B cell (primary cell): Measurements from ENCODE around the gene IBA57. TPM values are rescaled to one million over a fixed set of nuclear protein-coding genes. Genes with fewer than 3 reads are reported as not detected.

ENCODE experiments used
- ATAC-seq: fragments of 200-7000 bp; cut with Tn5 transposase; one replicate; pipeline ENCODE4 v1.10.0; 2021; ENCODE audit warnings: low read depth, mild to moderate bottlenecking, moderate number of reproducible peaks, moderate library complexity
- CTCF ChIA-PET: fragments of 350-600 bp; sonication (Branson Sonifier 250); formaldehyde crosslinking; loops from one replicate; lab custom pipeline; 2021; ENCODE audit warnings: antibody characterized with exemption, inconsistent platforms; lab: Charles Lee
- POLR2A ChIA-PET: fragments of 350-600 bp; sonication (Branson Sonifier 250); formaldehyde crosslinking; loops from one replicate; lab custom pipeline; 2021; ENCODE audit warnings: antibody characterized with exemption; lab: Charles Lee
- DNase-seq: peaks from one replicate; pipeline ENCODE4 v3.0.0; 2013
- H2AFZ ChIP-seq: 2 replicates; pipeline ENCODE4 v1.6.1; 2012; ENCODE audit warnings: mild to moderate bottlenecking, low read depth, low read length; ENCODE audit not compliant: insufficient read depth, poor library complexity, severe bottlenecking
- H3K27ac ChIP-seq, 2 donors: 1 replicate in 1 of 2; 2 replicates in 1 of 2; pipeline ENCODE4 v1.5.1; 2012 to 2013; ENCODE audit warnings: low read length in 2 of 2, mild to moderate bottlenecking in 2 of 2, moderate library complexity in 1 of 2
- H3K27me3 ChIP-seq, 4 experiments: fragments of 200-600 bp in 1 of 4; sonication (generic) in 1 of 4; replicated peaks in 1 of 4; 1 replicate in 2 of 4; 2 replicates in 2 of 4; pipeline versions ENCODE4 v1.6.1 to v1.7.0; 2013 to 2016; ENCODE audit warnings: low read length in 3 of 4, mild to moderate bottlenecking in 2 of 4, mixed read lengths in 1 of 4, moderate library complexity in 1 of 4; ENCODE audit not compliant: insufficient read depth in 4 of 4, control insufficient read depth in 3 of 4; ENCODE audit errors: control extremely low read depth in 1 of 4
- H3K36me3 ChIP-seq, 2 experiments: replicated peaks in 1 of 2; 1 replicate in 1 of 2; 2 replicates in 1 of 2; pipeline versions ENCODE4 v1.6.1 to v1.7.1; 2013; ENCODE audit warnings: low read length in 1 of 2; ENCODE audit not compliant: insufficient read depth in 2 of 2, control insufficient read depth in 1 of 2; ENCODE audit errors: control extremely low read depth in 1 of 2, extremely low read depth in 1 of 2
- H3K4me1 ChIP-seq, 2 donors: fragments of 200-600 bp in 1 of 2; sonication (generic) in 1 of 2; 1 replicate in 1 of 2; 2 replicates in 1 of 2; pipeline versions ENCODE4 v1.5.1 to v1.6.1; 2013 to 2017; ENCODE audit warnings: low read length in 2 of 2; ENCODE audit not compliant: control insufficient read depth in 2 of 2, insufficient read depth in 2 of 2
- H3K4me2 ChIP-seq: replicated peaks from 2 replicates; pipeline ENCODE3; 2012; ENCODE audit warnings: mild to moderate bottlenecking, low read depth, low read length; ENCODE audit not compliant: poor library complexity, severe bottlenecking
- H3K4me3 ChIP-seq, 5 experiments: fragments of 200-600 bp in 1 of 5; sonication (generic) in 1 of 5; 1 replicate in 3 of 5; 2 replicates in 2 of 5; pipeline versions ENCODE4 v1.5.1 to v1.7.0; 2011 to 2016; ENCODE audit warnings: low read length in 4 of 5, mild to moderate bottlenecking in 4 of 5, low read depth in 2 of 5, control low read depth in 1 of 5, moderate library complexity in 1 of 5; ENCODE audit not compliant: insufficient read depth in 1 of 5; ENCODE audit errors: control extremely low read depth in 1 of 5, extremely low read depth in 1 of 5
- H3K79me2 ChIP-seq: fragments of 200-600 bp; sonication (generic); one replicate; pipeline ENCODE4 v1.6.0; 2016; ENCODE audit warnings: low read length; ENCODE audit not compliant: control insufficient read depth, insufficient read depth
- H3K9ac ChIP-seq: fragments of 200-600 bp; sonication (generic); 2 replicates; pipeline ENCODE4 v1.6.1; 2017; ENCODE audit warnings: mild to moderate bottlenecking, low read length, moderate library complexity
- H3K9me3 ChIP-seq, 3 donors: one replicate each; pipeline versions ENCODE4 v1.6.1 to v1.7.1; 2013; ENCODE audit warnings: low read length in 2 of 3; ENCODE audit not compliant: control insufficient read depth in 2 of 3, insufficient read depth in 1 of 3; ENCODE audit errors: control extremely low read depth in 1 of 3
- H4K20me1 ChIP-seq: 2 replicates; pipeline ENCODE4 v1.6.0; 2012; ENCODE audit warnings: mild to moderate bottlenecking, low read length; ENCODE audit not compliant: insufficient read depth, control insufficient read depth, poor library complexity, severe bottlenecking
- H3K27ac Mint-ChIP-seq: one replicate; pipeline ENCODE4 v1.8.0; 2021; ENCODE audit warnings: mixed read lengths
- H3K27me3 Mint-ChIP-seq: one replicate; pipeline ENCODE4 v1.8.0; 2021; ENCODE audit warnings: mixed read lengths
- H3K4me1 Mint-ChIP-seq: one replicate; pipeline ENCODE4 v1.8.0; 2021; ENCODE audit warnings: mixed read lengths
- H3K4me3 Mint-ChIP-seq: one replicate; pipeline ENCODE4 v1.8.0; 2021; ENCODE audit warnings: mixed read lengths
- H3K9me3 Mint-ChIP-seq: one replicate; pipeline ENCODE4 v1.8.0; 2022; ENCODE audit warnings: mixed read lengths; ENCODE audit not compliant: insufficient read depth
- CTCF ChIP-seq: fragments of 200-600 bp; IDR thresholded peaks from one replicate; pipeline ENCODE4 v1.8.0; 2022; ENCODE audit warnings: antibody characterized with exemption, mild to moderate bottlenecking
- EZH2 ChIP-seq: IDR thresholded peaks from 2 replicates; pipeline ENCODE4 v1.6.1; 2012; ENCODE audit warnings: borderline replicate concordance, low read depth, mild to moderate bottlenecking, moderate library complexity, low read length; ENCODE audit not compliant: insufficient read depth, poor library complexity, severe bottlenecking
- WGBS: methylation state at CpG from one replicate; pipeline ENCODE4 v1.1.5; 2013; ENCODE audit warnings: missing lambda C conversion rate; ENCODE audit not compliant: insufficient coverage; 5-methylcytosine and 5-hydroxymethylcytosine counted together
- intact Hi-C: fragments of 100-400 bp; cut with micrococcal nuclease; formaldehyde crosslinking; loops from one replicate; pipeline ENCODE4 v1.10.0; 2022
- polyA plus RNA-seq: library from polyadenylated mRNA; depleted of rRNA; stranded (reverse); fragments of >200 nt; gene quantifications from 2 replicates; pipeline ENCODE4 v1.2.3, GENCODE V29; 2012
- total RNA-seq, 2 donors: library from RNA; stranded (reverse); fragments of 120-200 nt in 1 of 2; gene quantifications; 1 replicate in 1 of 2; 2 replicates in 1 of 2; pipeline versions ENCODE4 v1.2.3 to v1.2.4, GENCODE V29; 2013 to 2022

Gene IBA57
- total and polyA plus RNA-seq, 2 donors (not counting 1 experiment from before 2014, with no cell fraction given): 5.2 to 12.8 TPM

GRCh38 chr1:228175316-228176023, 9.9 kb downstream of the IBA57 start:
- Mint-ChIP-seq H3K27me3 (no peaks in the 10 kb centered on the region), H3K9me3 (no peaks in the 10 kb centered on the region), H3K27ac (no peak overlapping the region), H3K4me3 (no peak overlapping the region), H3K4me1 (peaks cover 6% of the 10 kb centered on the region)
- 91% methylated on average over 17 of the region's 18 CpGs for WGBS
- H3K36me3 ChIP-seq: peaks cover 0 to 10% of the 10 kb centered on the region in 2 experiments
- no peak overlapping the region for H3K4me2 ChIP-seq
- ChIA-PET POLR2A (interaction anchor here (0.9 kb wide), 1 partner anchor 140 kb away, joined by 3 read pairs; no protein-coding TSS in a partner anchor), CTCF (no interaction called here)
- H3K79me2 ChIP-seq: peaks cover 50% of the 10 kb centered on the region
- no peak overlapping the region for H3K4me3 ChIP-seq
- DNase-seq (no peak), ATAC-seq (no peak)
- H2AFZ ChIP-seq: no peak overlapping the region
- intact Hi-C loops: no loop called here
- H3K4me1 ChIP-seq: no peaks in the 10 kb centered on the region
- H3K9me3 ChIP-seq: peaks cover 0 to 12% (median 0%) of the 10 kb centered on the region in 3 donors
- no peaks in the 10 kb centered on the region for H3K27me3 ChIP-seq
- TF ChIP-seq EZH2 (no peak), CTCF (no peak)
- H3K27ac ChIP-seq: no peak overlapping the region
- H4K20me1 ChIP-seq: peaks cover 34% of the 10 kb centered on the region
- H3K9ac ChIP-seq: no peak overlapping the region

DNA sequence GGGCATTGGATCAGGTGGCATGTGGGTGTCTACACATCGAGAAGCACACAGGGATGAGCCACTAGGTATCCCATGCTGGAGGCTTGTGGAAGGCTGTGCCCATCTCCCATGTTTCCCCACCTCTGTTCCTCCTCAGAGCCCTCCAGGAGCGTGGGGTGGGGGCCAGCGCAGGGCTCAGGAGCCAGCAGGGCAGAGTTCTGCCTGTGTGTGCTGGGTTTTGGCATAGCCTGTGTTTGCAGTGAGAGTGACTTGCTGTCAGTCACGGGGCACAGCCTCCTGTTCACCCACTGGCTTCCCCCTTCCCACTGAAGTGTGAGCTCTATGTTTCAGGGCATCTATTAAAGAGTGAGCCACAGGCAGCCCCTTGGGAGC, 10.4 kb downstream of the IBA57 start:
- H3K4me2 ChIP-seq: no peak overlapping the region
- no peaks in the 10 kb centered on the region for H3K4me1 ChIP-seq
- peaks cover 34% of the 10 kb centered on the region for H4K20me1 ChIP-seq
- ChIA-PET CTCF (no interaction called here), POLR2A (interaction anchor here (0.9 kb wide), 1 partner anchor 139 kb away, joined by 3 read pairs; no protein-coding TSS in a partner anchor)
- DNase-seq (no peak), ATAC-seq (no peak)
- no peak overlapping the region for H3K4me3 Mint-ChIP-seq
- H3K9me3 ChIP-seq: peaks cover 0 to 12% (median 0%) of the 10 kb centered on the region in 3 donors
- H3K27me3 Mint-ChIP-seq: no peaks in the 10 kb centered on the region
- no peak overlapping the region for H3K27ac ChIP-seq
- peaks cover 6% of the 10 kb centered on the region for H3K4me1 Mint-ChIP-seq
- H3K27ac Mint-ChIP-seq: no peak overlapping the region
- intact Hi-C loops: no loop called here
- no peak for TF ChIP-seq CTCF
- TF ChIP-seq EZH2: no peak
- no peak overlapping the region for H3K4me3 ChIP-seq
- H3K9me3 Mint-ChIP-seq: no peaks in the 10 kb centered on the region
- no peak overlapping the region for H2AFZ ChIP-seq
- no peaks in the 10 kb centered on the region for H3K27me3 ChIP-seq
- no peak overlapping the region for H3K9ac ChIP-seq
- H3K79me2 ChIP-seq: peaks cover 45% of the 10 kb centered on the region
- peaks cover 0 to 10% of the 10 kb centered on the region in 2 experiments for H3K36me3 ChIP-seq
- no CpG with 5 or more reads among the region's 4 CpGs for WGBS
